NCI-H1048 (cell line): Measurements from ENCODE around the gene DACT2.
"Not testable (repeated sequence)": the region's sequence is repeated elsewhere in the genome, so short reads cannot be mapped to it uniquely, and the experiment has no call there.

Experiments
- DNase-seq: peaks from one replicate; lab custom pipeline; 2025; lab: John Stamatoyannopoulos, UW

DACT2 gene, protein sequence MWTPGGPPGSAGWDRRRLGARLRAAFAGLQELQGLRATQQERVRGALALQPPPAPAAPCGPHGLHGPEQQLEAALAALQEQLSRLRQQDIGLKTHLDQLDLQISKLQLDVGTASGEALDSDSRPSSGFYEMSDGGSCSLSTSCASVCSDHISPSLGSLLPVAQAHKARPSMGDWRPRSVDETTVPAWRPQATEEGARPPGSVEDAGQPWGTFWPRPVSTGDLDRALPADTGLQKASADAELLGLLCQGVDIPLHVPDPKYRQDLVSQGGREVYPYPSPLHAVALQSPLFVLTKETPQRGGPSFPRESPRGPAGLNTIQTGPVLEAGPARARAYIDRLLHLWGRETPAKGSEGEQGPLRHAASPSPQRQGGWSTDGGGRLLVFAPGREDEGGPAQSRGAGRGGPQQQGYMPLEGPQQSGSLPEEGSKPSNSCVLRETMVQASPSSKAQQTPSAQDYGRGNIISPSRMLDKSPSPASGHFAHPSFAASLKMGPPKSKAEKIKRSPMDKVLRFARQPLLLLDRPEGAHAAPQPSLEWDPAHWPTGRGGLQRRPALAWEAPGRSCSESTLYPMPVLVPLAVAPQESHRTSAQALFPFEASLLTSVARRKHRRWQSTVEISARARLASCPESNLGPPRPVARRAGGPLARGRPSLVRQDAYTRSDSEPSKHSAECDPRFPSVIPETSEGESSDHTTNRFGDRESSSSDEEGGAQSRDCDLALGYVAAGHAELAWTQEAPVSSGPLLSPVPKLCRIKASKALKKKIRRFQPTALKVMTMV

GRCh38 chr6:168319279-168320111 lies at the start of gene DACT2:
TSS of gene DACT2 (minus strand) at chr6:168319777. CDS start at chr6:168319633, 144 bp downstream.
- DNase-seq, result no peak

DNA sequence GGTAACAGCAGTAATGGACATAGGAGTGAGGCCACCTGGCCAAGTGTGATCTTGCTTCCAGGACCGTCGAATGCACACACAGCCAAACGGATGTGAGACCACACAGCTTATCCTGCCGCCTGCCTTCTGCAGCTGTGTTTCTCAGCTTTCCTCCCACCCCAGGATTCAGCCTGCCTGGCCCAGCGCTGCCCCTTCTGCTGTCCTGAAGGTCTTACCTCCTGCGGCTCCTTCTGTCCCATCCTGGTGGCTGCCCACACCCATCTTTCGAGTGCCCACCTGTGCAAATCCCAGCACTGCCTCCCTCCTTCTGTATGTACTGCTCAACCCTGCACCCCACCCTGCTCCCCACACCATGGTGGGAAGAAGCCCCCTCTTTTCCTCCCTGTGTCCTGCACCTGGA lies 49.4 kb upstream of the DACT2 start:
- no peak for DNase-seq

GRCh38 chr6:168368066-168368820 lies 48.7 kb upstream of the DACT2 start:
- DNase-seq, result no peak

- DNase-seq, result no peak
These were observed 47.7 kb upstream of the DACT2 start for GRCh38 chr6:168367285-168367751.

- no peak for DNase-seq
These were observed 46.9 kb upstream of the DACT2 start for GRCh38 chr6:168366473-168366872.

- DNase-seq, result no peak
These were observed 46.0 kb upstream of the DACT2 start for GRCh38 chr6:168365422-168366165.

- no peak for DNase-seq
These were observed 45.3 kb upstream of the DACT2 start for GRCh38 chr6:168364793-168365421.

- no peak for DNase-seq
These were observed 44.5 kb upstream of the DACT2 start for GRCh38 chr6:168363811-168364792.

- DNase-seq, result no peak
These were observed 43.7 kb upstream of the DACT2 start for GRCh38 chr6:168363302-168363701.

GRCh38 chr6:168362276-168362990 lies 42.9 kb upstream of the DACT2 start:
- DNase-seq, result no peak

DNA sequence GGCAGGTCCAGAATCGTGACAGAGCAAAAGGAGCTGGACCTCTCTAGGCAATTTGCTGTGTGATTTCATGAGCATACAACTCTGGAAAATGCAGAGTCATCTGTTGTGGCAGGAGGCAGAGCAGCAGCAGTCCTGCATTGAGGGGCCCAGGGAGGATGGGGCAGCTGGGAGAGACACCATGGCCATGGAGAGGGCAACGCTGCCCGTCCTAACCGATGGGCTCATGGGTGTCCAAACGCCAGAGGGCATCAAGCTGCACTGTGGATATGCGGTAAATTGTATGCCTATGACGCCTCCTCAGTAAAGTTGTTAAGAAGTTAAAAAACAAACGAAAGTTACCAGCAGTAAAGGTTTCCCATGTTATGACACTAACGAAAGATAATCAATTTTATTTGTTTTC lies 42.2 kb upstream of the DACT2 start:
- DNase-seq, result no peak

GRCh38 chr6:168359794-168360193 lies 40.2 kb upstream of the DACT2 start:
- DNase-seq, result no peak

DNA sequence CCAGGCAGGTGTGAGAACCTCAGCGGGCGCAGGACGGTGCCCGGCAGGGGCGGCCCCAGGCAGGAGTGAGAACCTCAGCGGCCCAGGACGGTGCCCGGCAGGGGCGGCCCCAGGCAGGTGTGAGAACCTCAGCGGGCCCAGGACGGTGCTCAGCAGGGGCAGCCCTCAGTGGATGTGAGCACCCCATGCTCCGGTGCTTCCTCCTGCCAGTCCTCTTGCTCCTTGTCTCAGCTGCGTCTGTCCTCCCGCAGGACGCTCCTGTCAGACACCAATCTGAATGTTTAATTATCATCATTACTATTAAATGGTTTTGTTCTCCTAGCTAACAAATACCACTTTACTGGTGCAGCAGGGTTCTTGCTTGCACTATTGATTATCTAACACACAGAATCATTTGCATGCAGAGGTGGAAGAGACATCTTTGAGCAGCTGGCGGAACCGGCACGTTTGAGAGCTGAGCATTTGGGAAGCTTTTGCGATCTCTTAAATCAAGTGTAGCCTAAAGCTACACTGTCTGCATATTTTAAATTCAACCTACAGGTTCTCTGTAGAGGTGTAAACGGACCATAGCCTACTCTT lies 39.4 kb upstream of the DACT2 start:
- DNase-seq, result no peak

DNA sequence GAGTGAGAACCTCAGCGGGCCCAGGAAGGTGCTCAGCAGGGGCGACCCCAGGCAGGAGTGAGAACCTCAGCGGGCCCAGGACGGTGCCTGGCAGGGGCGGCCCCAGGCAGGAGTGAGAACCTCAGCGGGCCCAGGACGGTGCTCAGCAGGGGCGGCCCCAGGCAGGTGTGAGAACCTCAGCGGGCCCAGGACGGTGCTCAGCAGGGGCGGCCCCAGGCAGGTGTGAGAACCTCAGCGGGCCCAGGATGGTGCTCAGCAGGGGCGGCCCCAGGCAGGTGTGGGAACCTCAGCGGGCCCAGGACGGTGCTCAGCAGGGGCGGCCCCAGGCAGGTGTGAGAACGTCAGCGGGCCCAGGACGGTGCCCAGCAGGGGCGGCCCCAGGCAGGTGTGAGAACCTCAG lies 37.3 kb upstream of the DACT2 start:
- DNase-seq, result not testable (repeated sequence)

DNA sequence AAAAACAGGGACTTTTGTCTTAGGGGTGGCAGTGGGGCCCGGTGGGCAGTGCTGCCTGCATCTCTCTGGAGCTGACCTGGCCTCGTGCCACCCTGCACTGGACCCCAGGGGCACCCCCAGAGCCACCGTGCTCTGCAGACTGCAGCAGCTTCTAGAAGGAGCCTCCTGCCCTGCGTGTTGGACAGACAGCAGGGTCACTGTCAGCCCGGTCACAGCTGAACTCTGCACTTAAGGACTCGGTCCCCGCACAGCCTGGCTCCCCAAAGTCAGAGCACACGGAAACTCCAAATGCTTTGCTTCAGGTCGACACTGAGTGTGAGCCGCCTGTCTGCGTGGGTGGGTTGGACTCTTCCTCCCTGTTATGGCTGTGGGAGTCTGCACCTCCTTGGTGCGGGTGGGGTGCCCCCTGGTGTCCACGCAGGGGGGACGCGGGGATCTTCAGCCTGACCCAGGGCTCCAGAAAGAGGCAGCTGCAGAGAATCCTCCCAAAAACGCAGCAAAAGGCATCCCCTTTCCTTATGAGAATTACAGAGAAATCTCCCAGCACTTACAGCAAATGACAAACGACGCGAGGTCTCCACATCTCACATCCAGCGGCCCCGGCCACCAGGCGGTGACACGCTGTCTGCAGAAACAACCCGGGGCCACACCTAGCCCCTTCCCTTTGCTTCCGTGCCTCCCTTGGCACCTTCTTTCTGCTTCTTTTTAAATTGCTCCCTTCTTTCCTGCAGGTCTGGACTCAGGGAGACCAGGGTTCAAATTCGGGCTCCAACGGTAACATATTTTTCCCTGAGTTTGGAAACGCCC lies 36.3 kb upstream of the DACT2 start:
- no peak for DNase-seq

GRCh38 chr6:168354338-168354737 lies 34.8 kb upstream of the DACT2 start:
- no peak for DNase-seq

GRCh38 chr6:168353041-168353440 lies 33.5 kb upstream of the DACT2 start:
- DNase-seq, result no peak
